PC-9 (cell line): Measurements from ENCODE around the gene MKI67.

Source experiments
- EZH2 ChIP-seq: fragments of 200-600 bp; sonication (generic); IDR thresholded peaks from 2 replicates; pipeline ENCODE4 v1.8.0; 2017; ENCODE audit warnings: antibody characterized with exemption, low read depth
- TF ChIP-seq, protein P1 (sequence below): fragments of 200-600 bp; sonication (generic); conservative IDR thresholded peaks from 2 replicates; pipeline ENCODE4 v1.6.1; 2017; ENCODE audit warnings: mixed run types, antibody characterized with exemption, mild to moderate bottlenecking, moderate library complexity

DNA sequence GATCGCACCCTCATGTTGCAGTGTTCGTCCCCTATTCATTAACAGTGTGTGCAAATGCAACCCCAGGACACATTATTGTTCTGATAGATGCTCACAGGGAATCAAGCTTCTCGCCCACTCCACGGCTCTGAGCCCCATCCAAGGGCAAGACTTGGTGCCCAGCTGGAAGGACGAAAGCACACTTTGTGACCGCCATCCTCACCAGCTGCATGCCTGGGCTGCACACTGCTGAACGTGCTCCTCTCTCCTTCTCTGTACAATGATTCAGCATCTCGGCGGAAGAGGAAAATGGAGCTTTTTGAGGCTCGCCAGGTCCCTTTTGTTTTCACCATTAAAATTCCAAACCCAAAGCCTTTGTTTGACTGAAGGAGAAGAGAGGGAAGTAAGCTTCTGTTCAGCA lies 41.9 kb downstream of the MKI67 start:
- TF ChIP-seq, protein P1, sequence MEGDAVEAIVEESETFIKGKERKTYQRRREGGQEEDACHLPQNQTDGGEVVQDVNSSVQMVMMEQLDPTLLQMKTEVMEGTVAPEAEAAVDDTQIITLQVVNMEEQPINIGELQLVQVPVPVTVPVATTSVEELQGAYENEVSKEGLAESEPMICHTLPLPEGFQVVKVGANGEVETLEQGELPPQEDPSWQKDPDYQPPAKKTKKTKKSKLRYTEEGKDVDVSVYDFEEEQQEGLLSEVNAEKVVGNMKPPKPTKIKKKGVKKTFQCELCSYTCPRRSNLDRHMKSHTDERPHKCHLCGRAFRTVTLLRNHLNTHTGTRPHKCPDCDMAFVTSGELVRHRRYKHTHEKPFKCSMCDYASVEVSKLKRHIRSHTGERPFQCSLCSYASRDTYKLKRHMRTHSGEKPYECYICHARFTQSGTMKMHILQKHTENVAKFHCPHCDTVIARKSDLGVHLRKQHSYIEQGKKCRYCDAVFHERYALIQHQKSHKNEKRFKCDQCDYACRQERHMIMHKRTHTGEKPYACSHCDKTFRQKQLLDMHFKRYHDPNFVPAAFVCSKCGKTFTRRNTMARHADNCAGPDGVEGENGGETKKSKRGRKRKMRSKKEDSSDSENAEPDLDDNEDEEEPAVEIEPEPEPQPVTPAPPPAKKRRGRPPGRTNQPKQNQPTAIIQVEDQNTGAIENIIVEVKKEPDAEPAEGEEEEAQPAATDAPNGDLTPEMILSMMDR, result no peak
- no peak for TF ChIP-seq EZH2
